HUES48 (cell line): ENCODE data around the gene CFAP20.

ENCODE experiments used
- H3K27ac ChIP-seq: one replicate; pipeline ENCODE4 v1.7.0; 2013; ENCODE audit warnings: low read depth, low read length, inconsistent platforms
- H3K27me3 ChIP-seq: 2 replicates; pipeline ENCODE4 v1.6.1; 2013; ENCODE audit warnings: mild to moderate bottlenecking, low read length; ENCODE audit not compliant: control insufficient read depth, insufficient read depth
- H3K36me3 ChIP-seq: 2 replicates; pipeline ENCODE4 v1.6.1; 2013; ENCODE audit warnings: low read length; ENCODE audit not compliant: control insufficient read depth, insufficient read depth
- H3K4me1 ChIP-seq: 2 replicates; pipeline ENCODE4 v1.6.1; 2013; ENCODE audit warnings: mild to moderate bottlenecking, low read length; ENCODE audit not compliant: control insufficient read depth, insufficient read depth
- H3K4me3 ChIP-seq: 2 replicates; pipeline ENCODE4 v1.5.1; 2013; ENCODE audit warnings: mild to moderate bottlenecking, low read depth, low read length
- H3K9ac ChIP-seq: 2 replicates; pipeline ENCODE4 v1.6.1; 2013; ENCODE audit warnings: mild to moderate bottlenecking, low read depth, low read length, moderate library complexity
- H3K9me3 ChIP-seq: 2 replicates; pipeline ENCODE4 v1.6.1; 2013; ENCODE audit warnings: low read length; ENCODE audit not compliant: control insufficient read depth, insufficient read depth

CFAP20 gene

DNA sequence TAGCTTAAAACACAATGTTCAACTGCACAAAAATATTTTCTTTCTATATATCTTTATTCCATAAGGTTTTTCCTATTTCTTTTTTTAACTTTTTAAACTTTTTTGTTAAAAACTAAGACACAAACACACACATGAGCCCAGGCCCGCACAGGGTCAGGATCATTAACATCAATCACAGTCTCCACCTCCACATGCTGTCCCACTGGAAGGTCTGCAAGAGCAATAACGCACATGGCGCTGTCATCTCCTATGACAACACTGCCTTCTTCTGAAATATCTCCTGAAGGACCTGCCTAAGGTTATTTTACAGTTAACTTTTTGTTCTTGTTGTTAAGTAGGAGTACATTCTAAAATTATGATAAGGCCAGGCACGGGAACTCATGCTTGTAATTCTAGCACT lies 4.1 kb downstream of the CFAP20 start:
- peaks cover 32% of the 10 kb centered on the region for H3K4me1 ChIP-seq
- H3K27me3 ChIP-seq = no peaks in the 10 kb centered on the region
- H3K27ac ChIP-seq = no peak overlapping the region
- peaks cover 4% of the 10 kb centered on the region; the same call in 1 of the 2 replicates for H3K36me3 ChIP-seq
- no peak overlapping the region for H3K4me3 ChIP-seq
- no peaks in the 10 kb centered on the region for H3K9me3 ChIP-seq
- no peak overlapping the region for H3K9ac ChIP-seq

DNA sequence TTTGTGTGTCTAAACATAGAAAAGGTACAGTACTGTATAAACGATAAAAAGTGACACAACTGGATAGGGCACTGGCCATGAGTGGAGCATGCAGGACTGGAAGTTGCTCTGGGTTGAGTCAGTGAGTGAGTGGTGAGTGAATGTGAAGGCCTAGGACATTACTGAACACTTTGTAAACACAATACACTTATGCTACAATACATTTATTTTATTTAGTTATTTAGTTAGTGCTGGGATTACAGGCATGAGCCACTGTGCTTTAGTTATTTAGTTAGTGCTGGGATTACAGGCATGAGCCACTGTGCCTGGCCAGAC lies 4.6 kb downstream of the CFAP20 start:
- H3K9ac ChIP-seq = no peak overlapping the region
- H3K4me3 ChIP-seq = no peak overlapping the region
- H3K9me3 ChIP-seq = no peaks in the 10 kb centered on the region

GRCh38 chr16:58123896-58124600 lies 5.1 kb downstream of the CFAP20 start:
- H3K4me1 ChIP-seq = peaks cover 32% of the 10 kb centered on the region
- H3K27ac ChIP-seq = no peak overlapping the region
- no peaks in the 10 kb centered on the region for H3K27me3 ChIP-seq
- no peaks in the 10 kb centered on the region for H3K9me3 ChIP-seq
- H3K4me3 ChIP-seq = no peak overlapping the region
- no peak overlapping the region for H3K9ac ChIP-seq
- peaks cover 4% of the 10 kb centered on the region; the same call in 1 of the 2 replicates for H3K36me3 ChIP-seq

More for the DNA sequence above, 4.6 kb downstream of the CFAP20 start:
- no peaks in the 10 kb centered on the region for H3K27me3 ChIP-seq
- H3K36me3 ChIP-seq = peaks cover 4% of the 10 kb centered on the region; the same call in 1 of the 2 replicates
- H3K4me1 ChIP-seq = peaks cover 32% of the 10 kb centered on the region
- H3K27ac ChIP-seq = no peak overlapping the region

DNA sequence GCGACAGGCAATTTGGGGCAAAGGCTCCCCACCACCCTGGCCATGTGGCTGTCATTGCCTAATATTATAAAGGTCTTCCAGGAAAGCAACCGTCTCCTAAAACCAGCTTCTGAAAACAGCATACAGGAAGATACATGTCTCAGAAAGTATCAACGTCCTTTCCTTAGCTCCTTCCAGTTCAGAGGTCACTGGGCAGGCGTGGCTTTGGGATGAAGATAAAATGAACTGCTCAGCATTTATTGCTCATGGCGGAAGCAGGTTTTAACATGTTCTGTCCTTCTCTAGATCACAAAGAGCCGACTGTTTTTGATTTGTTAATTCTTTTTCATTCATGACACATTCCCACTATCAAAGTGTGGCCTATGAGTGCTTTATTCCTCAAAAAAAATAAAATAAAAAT lies 8.0 kb downstream of the CFAP20 start:
- no peak overlapping the region for H3K27ac ChIP-seq
- H3K4me3 ChIP-seq = no peak overlapping the region
- no peaks in the 10 kb centered on the region for H3K27me3 ChIP-seq
- H3K4me1 ChIP-seq = peaks cover 12% of the 10 kb centered on the region
- peaks cover 13% of the 10 kb centered on the region for H3K36me3 ChIP-seq
- no peak overlapping the region for H3K9ac ChIP-seq
- no peaks in the 10 kb centered on the region for H3K9me3 ChIP-seq

- Histone ChIP-seq H3K4me3 (no peak overlapping the region), H3K9ac (no peak overlapping the region), H3K4me1 (peaks cover 10% of the 10 kb centered on the region), H3K27ac (no peak overlapping the region), H3K36me3 (peaks cover 19% of the 10 kb centered on the region), H3K27me3 (no peaks in the 10 kb centered on the region), H3K9me3 (no peaks in the 10 kb centered on the region)
These were observed 8.9 kb downstream of the CFAP20 start for GRCh38 chr16:58120234-58120633.

DNA sequence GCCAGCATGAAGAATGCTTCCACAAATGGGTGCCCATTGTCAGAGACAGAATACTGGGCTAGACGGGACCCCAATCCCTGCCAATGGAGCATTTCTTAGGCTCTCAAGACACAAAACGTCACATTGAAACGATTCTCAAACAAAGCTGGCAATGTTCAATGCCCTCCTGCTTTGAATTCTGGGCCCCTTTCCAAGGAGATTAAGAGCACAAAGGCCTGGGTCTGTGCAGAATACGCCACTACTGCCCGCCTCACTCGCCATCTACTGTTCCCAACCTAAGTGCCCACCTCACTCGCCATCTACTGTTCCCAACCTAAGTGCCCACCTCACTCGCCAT lies 9.7 kb downstream of the CFAP20 start:
- peaks cover 10% of the 10 kb centered on the region for H3K4me1 ChIP-seq

GRCh38 chr16:58118801-58119508 lies 10.2 kb downstream of the CFAP20 start:
- Histone ChIP-seq H3K9ac (no peak overlapping the region), H3K9me3 (no peaks in the 10 kb centered on the region), H3K36me3 (peaks cover 31% of the 10 kb centered on the region), H3K27me3 (no peaks in the 10 kb centered on the region), H3K4me1 (peaks cover 10% of the 10 kb centered on the region), H3K4me3 (no peak overlapping the region), H3K27ac (no peak overlapping the region)

More for the DNA sequence above, 9.7 kb downstream of the CFAP20 start:
- no peak overlapping the region for H3K27ac ChIP-seq
- H3K4me3 ChIP-seq = no peak overlapping the region
- H3K27me3 ChIP-seq = no peaks in the 10 kb centered on the region
- H3K9me3 ChIP-seq = no peaks in the 10 kb centered on the region
- no peak overlapping the region for H3K9ac ChIP-seq
- H3K36me3 ChIP-seq = peaks cover 26% of the 10 kb centered on the region

- H3K9ac ChIP-seq = no peak overlapping the region
- H3K4me3 ChIP-seq = no peak overlapping the region
- peaks cover 45% of the 10 kb centered on the region for H3K36me3 ChIP-seq
- H3K4me1 ChIP-seq = peaks cover 7% of the 10 kb centered on the region
- no peaks in the 10 kb centered on the region for H3K9me3 ChIP-seq
- H3K27ac ChIP-seq = no peak overlapping the region
- H3K27me3 ChIP-seq = no peaks in the 10 kb centered on the region
These were observed 12.7 kb downstream of the CFAP20 start for GRCh38 chr16:58116529-58116928.

- Histone ChIP-seq H3K36me3 (peaks cover 45% of the 10 kb centered on the region), H3K4me1 (peaks cover 6% of the 10 kb centered on the region; the same call in 1 of the 2 replicates), H3K4me3 (no peak overlapping the region), H3K9me3 (no peaks in the 10 kb centered on the region), H3K27me3 (no peaks in the 10 kb centered on the region), H3K27ac (no peak overlapping the region), H3K9ac (no peak overlapping the region)
These were observed 13.1 kb downstream of the CFAP20 start for GRCh38 chr16:58116081-58116480.

DNA sequence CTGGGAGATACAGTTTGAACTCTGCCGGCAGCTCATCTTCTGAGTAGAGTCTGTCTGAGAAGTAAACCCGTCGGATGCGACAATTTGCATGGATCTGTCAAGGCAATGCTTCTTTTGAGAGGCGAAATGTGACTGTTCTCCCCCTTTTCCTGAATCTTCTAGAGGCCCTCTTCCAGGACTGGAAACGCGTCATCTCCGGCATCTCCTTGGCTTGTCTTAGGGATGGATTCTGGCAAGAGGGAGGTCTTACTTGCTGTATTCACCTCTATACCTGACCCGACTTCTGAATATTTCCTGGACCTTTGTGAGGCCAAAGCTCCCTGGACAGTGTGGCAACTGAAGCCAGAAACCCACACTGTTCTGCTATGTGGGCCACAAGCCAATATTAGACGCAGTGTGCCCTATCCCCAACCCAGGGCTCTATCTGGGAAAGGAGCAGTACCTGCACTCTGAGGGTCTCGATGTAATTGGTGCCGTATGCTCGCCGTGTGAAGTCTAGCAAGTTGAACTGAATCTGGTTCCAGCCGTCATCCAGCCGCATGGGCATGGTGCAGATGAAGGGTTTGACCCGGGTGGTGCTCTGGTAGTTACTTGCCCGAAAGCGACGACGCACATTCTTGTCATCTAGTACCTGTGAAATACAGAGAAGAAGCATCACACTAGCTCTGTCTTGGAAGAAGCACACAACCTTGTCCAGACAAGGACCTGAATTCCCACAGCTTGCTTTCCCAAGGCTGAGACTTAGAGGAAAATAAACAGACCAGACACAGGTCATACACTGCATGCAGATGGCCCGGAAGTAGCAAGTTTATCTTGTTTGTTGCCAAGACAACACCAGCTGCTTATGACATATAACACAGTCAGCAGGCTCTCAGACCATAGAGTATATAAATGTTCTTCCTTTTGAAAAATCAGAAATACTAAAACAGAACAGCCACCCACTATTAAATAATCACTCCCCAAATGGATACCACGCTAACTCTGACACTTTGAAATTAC lies 14.1 kb downstream of the CFAP20 start:
- Histone ChIP-seq H3K4me3 (no peak overlapping the region), H3K27me3 (no peaks in the 10 kb centered on the region), H3K27ac (no peak overlapping the region), H3K9ac (no peak overlapping the region), H3K9me3 (no peaks in the 10 kb centered on the region), H3K4me1 (peaks cover 13% of the 10 kb centered on the region; the same call in 1 of the 2 replicates), H3K36me3 (peaks cover 45% of the 10 kb centered on the region)

DNA sequence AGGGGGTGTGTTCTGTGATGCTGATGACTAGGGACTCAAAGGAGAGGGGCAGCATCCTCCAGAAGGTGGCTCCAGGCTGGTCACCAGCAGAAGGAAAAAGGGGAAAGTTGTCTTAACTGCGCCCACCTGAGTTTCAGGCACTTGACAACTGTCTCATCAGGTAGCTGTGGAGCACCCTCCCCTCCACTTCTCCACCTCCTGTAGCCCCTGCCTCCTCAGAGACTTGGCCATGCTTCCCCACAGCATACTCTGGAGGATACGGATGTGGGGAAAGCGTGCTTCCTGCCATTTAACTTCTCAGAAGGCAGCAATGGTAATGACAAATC lies 17.9 kb downstream of the CFAP20 start:
- H3K9me3 ChIP-seq = no peaks in the 10 kb centered on the region
- no peaks in the 10 kb centered on the region for H3K27me3 ChIP-seq
- peaks cover 28% of the 10 kb centered on the region for H3K4me1 ChIP-seq
- no peak overlapping the region for H3K9ac ChIP-seq
- peak overlapping the region; percentile 6 for H3K27ac ChIP-seq
- H3K4me3 ChIP-seq = no peak overlapping the region
- H3K36me3 ChIP-seq = peaks cover 37% of the 10 kb centered on the region
